Cerebellar nuclear complex (tissue), 1 donor: Measurements from ENCODE around the gene THUMPD3.

Source experiments
- DNase-seq, 2 experiments: peaks; one replicate each; lab custom pipeline; 2025; lab: John Stamatoyannopoulos, UW

THUMPD3 gene

DNA sequence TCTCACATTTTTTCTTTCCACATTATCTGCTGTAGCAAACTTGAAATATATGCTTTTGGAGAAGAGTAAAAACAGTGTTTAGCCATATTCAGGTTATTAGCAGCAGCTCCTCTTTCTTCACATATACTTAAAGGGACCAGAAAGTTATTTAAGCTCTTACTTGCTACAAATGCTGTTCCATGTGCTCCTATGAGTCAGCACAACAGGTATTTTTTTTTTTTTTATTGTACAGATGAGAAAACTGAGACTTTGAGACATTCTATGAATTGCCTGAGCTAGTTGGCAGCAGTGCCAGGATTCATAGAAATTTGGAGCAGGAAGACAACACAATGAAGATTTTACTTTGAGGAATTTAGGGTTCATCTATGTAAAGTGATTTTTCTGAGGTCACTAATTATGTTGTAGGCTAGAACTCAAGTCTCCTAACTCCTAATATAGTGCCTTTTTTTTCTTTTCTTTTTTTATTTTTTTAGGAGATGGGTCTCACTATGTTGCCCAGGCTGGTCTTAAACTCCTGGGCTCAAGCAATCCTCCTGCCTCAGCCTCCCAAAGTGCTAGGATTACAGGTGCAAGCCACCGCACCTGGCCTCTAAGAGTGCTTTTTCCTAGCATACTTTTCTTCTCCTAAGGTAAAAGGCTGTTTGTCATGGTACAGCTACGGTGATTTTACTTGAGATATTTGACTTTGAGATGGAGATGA lies 58.1 kb downstream of the THUMPD3 start:
- DNase-seq = no peak

DNA sequence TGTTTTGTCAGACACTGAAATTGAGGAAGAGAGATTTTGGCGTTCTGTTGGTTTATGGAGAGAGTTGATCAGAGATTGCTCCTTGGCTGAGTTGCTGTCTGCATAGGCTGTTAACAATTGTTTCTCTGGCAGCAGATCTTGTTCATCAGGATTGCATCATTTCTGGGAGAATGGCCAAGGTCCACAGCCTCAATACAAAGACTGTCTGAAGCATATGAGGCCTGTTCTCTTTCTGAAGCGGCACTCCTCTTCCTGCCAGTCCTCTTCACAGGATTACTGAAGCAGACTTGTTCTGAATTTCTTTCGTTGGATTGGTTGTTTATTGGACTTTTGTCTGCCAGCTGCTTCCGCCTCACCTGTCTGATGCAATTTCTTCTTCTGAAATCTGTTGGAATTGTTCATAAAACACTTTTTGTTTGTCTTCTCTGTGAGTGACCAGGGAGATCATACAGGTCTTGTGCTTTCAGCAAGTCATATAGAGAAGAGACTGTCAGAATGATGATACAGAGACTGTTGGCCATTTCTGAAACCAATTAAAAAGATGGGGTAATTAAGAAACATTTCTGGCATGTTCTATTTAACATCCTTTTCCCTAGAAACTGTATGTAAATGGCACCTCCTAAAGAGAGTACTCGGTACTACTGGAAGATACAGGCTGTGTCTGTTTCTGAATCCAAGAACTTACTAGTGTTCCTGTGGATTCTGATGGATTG lies 60.0 kb downstream of the THUMPD3 start:
- peak; percentile 79 to 82 for DNase-seq

DNA sequence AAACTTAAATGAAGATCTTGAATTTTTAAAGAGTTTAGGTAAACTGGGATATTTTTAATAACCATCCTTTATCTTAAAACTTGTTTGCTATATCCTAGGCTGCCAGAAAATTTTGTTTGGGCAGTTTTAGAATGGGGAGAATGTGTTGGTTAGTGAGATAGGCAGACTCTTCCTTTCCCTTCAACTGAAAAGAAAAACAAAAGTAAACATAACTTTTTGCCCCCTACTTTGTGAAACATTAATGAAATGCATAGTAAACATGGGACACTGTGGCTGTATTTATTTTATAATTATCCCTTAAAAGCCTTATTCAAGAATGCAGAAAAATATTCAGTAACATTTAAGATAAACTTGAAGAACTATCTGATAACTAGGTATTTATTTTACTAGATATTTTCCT lies 65.6 kb downstream of the THUMPD3 start:
- DNase-seq = no peak

DNA sequence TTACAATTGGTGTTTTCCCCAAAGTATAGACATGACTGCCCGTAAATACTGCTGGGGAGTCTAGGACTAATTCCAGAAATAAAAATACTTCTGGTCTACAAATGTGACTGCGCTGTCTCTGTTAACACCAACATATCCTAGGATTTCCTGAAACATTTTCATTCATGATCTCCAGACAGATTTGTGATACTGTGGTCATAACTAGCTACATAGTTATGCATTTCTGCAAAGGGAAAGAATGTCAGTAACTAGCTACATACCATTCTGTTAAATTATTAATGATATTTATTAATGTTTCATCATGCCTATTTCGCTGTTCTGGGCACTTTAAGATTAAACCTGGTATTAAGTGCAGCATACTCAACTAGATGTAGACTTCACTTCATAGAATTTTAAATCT lies 67.9 kb downstream of the THUMPD3 start:
- no peak for DNase-seq

DNA sequence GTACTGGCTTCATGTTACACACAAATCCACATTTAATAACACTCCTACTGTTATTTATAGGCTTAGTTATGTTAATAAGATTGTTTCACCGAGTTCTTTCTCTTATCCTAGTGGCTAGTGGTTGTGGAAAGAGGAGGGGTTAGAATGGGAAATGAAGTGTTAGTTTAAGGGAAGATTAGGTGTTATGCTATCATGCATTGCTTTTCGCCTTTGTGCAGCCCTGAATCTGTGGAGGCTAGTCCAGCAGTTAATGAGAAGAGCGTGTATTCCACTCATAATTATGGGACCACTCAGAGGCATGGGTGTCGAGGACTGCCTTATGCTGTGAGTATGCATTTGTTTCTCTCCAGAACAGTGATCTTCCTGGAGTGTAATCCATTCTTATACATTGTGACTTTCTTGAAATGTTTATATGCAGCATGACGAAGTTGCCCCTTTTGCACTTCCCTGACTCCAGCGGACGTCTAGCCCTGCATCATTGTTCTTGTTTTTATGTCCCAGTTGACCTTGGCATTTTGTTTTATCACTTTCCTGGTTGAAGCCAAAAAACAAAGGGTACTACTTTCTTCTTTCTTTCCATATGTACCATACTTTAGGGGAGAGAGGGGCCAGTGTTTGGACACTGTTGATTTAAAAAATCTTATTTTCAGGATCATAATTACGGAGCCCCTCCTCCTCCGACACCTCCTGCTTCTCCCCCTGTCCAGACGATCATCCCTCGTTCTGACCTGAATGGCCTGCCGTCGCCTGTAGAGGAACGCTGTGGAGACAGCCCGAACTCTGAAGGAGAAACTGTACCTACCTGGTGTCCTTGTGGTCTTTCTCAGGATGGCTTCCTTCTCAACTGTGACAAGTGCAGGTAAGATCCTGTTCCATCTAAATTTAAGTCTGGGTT lies 71.0 kb downstream of the THUMPD3 start:
- DNase-seq = no peak

DNA sequence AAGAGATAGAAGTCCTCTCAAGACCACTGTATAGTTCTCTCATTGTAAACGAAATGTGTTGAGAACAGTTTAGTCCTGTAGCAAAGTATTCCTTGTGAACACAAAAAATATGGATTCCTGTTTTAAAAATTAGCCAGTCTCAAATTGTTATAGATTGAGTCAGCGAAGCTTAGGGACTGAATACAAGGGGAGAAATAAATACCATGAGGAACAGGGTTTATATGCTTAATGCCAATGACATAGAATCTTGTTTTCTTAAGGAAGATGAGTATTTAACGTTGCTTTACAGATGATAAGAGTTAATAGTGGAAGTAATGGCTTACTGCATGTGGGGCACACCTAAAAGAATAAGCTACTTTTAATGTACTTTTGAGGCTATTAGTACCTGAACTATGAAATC lies 72.5 kb downstream of the THUMPD3 start:
- no peak for DNase-seq
